HG03159 (cell line): ENCODE data around the gene DEFB131A.
"Not testable (repeated sequence)": the region's sequence is repeated elsewhere in the genome, so short reads cannot be mapped to it uniquely, and the experiment has no call there.

Source experiments
- ATAC-seq: cut with Tn5 transposase; IDR thresholded peaks from one replicate; pipeline ENCODE4 v1.9.1; 2021; ENCODE audit warnings: mild to moderate bottlenecking, moderate library complexity; ENCODE audit not compliant: unreplicated experiment

The DEFB131A gene

DNA sequence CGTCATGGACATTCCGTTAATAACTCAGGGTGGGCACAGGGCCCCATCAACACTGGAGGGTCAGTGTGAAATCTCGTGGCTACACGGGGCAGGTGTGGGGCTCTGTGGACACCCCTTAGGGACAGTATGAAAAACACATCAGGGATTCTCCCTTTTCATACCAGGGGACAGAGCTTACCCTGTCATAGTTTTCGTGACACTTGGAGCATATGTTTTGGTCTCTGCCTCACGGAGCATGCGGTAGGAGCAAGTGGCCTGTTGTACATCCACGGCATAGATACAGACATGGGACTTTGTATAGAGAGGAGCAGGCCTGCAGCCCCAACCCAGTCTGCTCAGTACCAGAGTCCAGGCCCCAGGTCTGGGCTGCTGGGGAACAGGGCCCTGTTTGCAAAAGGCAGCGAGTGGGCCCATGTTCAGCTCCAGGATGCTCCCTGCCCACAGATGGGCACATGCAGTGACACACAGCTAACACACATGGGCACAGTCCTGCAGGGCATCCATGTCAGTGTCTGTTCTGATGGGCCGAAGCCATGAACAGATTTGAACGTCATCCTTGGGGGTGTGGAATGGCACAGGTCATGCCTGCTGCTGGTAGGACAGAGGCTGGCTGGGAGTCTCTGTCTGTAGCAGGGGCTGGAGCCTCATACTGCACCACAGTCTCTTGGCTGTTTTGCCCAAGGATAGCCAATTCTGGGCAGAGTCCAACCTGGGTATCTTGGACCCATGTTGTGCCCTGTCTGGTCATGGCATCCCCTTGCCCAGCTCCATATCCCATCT is 50.2 kb downstream of the DEFB131A start:
- ATAC-seq: not testable (repeated sequence)

DNA sequence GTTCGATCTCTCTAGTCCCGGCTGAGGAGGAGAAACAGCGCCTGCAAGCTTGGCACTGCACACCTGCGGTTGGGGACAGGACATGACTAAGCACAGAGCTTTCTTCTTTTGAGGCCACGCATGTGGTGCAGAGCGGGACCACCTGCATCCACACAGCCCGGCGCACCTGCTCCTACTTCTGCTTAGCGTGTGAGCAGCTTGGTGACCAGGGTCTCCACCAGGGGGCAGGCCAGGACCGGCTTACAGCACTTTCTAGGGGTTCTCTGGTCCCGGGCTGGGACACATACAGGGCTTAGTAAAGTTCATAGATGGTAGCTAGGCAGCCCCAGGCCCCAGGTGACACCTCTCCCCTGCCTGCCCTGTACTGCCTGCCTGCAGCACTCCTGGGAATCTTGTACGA is 51.2 kb downstream of the DEFB131A start:
- not testable (repeated sequence) for ATAC-seq

DNA sequence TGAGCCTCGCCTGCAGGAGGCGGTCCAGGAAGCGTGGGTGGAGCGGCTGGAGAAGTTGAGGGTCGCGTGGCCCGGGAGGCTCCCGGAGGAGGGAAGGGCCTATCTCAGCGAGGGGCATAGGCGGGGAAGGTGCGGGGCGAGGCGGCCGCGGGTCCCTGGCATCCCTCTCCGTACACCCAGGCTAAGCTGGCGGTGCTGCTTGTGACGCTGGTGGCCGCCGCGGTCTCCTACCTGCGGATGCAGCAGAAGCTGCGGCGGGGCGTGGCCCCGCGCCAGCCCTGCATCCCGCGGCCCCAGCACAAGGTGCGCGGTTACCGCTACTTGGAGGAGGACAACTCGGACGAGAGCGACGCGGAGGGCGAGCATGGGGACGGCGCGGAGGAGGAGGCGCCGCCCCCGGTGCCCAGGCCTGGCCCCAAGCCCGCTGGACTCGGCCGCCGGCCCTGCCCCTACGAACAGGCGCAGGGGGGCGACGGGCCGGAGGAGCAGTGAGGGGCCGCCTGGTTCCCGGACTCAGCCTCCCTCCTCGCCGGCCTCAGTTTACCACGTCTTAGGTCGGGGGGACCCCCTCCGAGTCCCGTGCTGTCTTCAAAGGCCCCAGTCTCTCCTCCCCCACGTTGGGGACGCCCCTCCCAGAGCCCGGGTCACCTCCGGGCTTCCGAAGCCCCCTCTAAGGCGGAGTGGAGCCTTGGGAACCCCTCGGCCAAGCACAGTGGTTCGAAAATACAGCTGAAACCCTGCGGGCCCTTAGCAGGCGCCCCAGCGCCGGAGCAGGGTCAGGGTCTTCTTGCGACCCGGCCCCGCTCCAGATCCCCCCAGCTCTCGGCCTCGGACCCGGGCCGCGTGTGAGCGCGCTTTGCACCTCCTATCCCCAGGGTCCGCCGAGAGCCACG is 53.6 kb downstream of the DEFB131A start:
- not testable (repeated sequence) for ATAC-seq

DNA sequence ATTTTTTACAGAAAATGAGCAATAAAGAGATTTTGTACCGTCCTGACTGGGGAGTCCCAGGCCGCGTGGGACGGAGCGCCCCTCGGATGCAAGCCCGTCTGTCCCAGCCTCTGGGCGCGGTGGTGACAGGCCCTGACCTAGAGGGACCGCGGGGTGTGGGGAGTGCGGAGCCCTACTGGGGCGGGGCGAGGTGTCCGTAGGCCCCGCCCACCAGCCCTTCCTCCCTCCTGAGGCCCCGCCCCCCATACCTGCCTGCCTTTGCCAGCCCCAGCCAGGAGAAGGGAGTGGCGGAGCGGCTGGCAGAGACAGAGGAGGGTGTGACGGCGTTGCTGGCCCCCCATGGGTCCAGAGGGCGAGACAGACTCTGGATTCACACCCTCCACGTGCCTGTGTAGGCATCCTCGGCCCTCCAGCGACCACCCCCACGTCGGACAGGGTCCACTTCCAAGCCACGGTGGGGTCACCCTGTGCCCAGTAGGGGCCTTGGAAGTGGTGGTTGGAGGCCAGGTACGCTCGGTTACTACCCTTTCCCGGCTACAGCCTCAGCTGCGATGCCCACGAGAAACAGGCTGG is 54.3 kb downstream of the DEFB131A start:
- ATAC-seq: not testable (repeated sequence)

DNA sequence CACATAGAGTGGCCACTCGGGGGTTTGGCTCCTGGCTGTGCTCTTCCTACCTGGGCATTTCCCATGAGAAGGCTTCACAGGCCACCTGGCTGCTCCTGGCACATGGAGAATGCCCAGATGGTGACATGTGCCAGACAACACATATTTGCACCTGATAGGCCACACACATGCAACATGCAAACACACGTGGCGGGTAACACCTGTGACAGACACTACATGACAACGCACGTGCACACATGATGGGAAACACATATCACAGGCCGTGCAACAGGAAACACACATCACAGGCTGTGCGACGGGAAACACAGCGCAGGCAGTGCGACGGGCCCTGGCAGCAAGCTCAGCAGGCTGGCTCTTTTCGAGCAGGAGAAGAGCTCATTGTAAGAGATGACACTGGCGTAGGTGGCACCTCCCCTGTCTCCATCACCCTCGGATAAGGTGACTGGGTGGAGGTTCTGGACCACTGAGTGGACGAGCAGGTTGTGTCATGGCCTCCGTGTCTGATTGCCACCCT is 55.8 kb downstream of the DEFB131A start:
- ATAC-seq: not testable (repeated sequence)
